Measurements from ENCODE around the gene CPB1. TPM values are rescaled to one million over a fixed set of nuclear protein-coding genes. Genes with fewer than 3 reads are reported as not detected.

Gene CPB1
- total RNA-seq, 5 donors from 2014 or later (not counting 1 experiment from before 2014, with no cell fraction given) = 7.4 to 9.2 (median 8.0) TPM; not detected in 2

GRCh38 chr3:148866261-148866660 lies 38.6 kb downstream of the CPB1 start:
- ChIA-PET POLR2A (no interaction called here), CTCF (interaction anchor here in 1 of 2 donors (0.5 kb wide), 1 partner anchor 76 kb away, joined by 8 read pairs; no protein-coding TSS in a partner anchor)
- H3K27me3 Mint-ChIP-seq = peaks cover 17 to 23% of the 10 kb centered on the region in 2 donors
- H3K9me3 Mint-ChIP-seq = no peaks in the 10 kb centered on the region
- H3K36me3 Mint-ChIP-seq = no peaks in the 10 kb centered on the region
- WGBS (ENCODE audit: insufficient coverage) = 100% methylated on average over 1 of the region's 4 CpGs
- Histone ChIP-seq H3K9me3 (no peaks in the 10 kb centered on the region), H3K27me3 (replicated peaks in 1 of 2; ENCODE audit: control insufficient read depth in 2 of 2, extremely low read depth in 1 of 2, insufficient read depth in 2 of 2, low read length in 1 of 2) (peaks cover 0 to 3% of the 10 kb centered on the region in 2 experiments), H3K4me1 (ENCODE audit: control insufficient read depth in 1 of 2, extremely low read depth in 1 of 2, insufficient read depth in 2 of 2, low read length in 2 of 2) (no peaks in the 10 kb centered on the region), H3K36me3 (ENCODE audit: control insufficient read depth in 2 of 2, extremely low read depth in 1 of 2, insufficient read depth in 1 of 2, low read length in 1 of 2) (no peaks in the 10 kb centered on the region), H3K4me3 (ENCODE audit: control insufficient read depth in 1 of 2, extremely low read depth in 1 of 2, low read length in 1 of 2) (no peak overlapping the region), H3K27ac (ENCODE audit: low read length) (no peak overlapping the region)
- DNase-seq (no peak), ATAC-seq (replicated peaks in 1 of 4) (no peak)
- H3K4me1 Mint-ChIP-seq = no peaks in the 10 kb centered on the region
- H3K4me3 Mint-ChIP-seq = no peak overlapping the region
- no peak overlapping the region for H3K27ac Mint-ChIP-seq

- H3K36me3 Mint-ChIP-seq = no peaks in the 10 kb centered on the region
- H3K4me3 Mint-ChIP-seq = no peak overlapping the region
Measured at GRCh38 chr3:148873270-148873927, 45.8 kb downstream of the CPB1 start.

GRCh38 chr3:148873977-148874376 lies 46.4 kb downstream of the CPB1 start:
- Histone ChIP-seq H3K27me3 (replicated peaks in 1 of 2; ENCODE audit: control insufficient read depth in 2 of 2, extremely low read depth in 1 of 2, insufficient read depth in 2 of 2, low read length in 1 of 2) (no peaks in the 10 kb centered on the region), H3K27ac (ENCODE audit: low read length) (no peak overlapping the region), H3K4me1 (ENCODE audit: control insufficient read depth in 1 of 2, extremely low read depth in 1 of 2, insufficient read depth in 2 of 2, low read length in 2 of 2) (no peaks in the 10 kb centered on the region), H3K36me3 (ENCODE audit: control insufficient read depth in 2 of 2, extremely low read depth in 1 of 2, insufficient read depth in 1 of 2, low read length in 1 of 2) (no peaks in the 10 kb centered on the region), H3K9me3 (no peaks in the 10 kb centered on the region), H3K4me3 (ENCODE audit: control insufficient read depth in 1 of 2, extremely low read depth in 1 of 2, low read length in 1 of 2) (no peak overlapping the region)
- Mint-ChIP-seq H3K9me3 (no peaks in the 10 kb centered on the region), H3K36me3 (no peaks in the 10 kb centered on the region), H3K27ac (no peak overlapping the region), H3K4me1 (no peaks in the 10 kb centered on the region), H3K4me3 (no peak overlapping the region), H3K27me3 (peaks cover 5 to 7% of the 10 kb centered on the region in 2 donors)
- ATAC-seq (replicated peaks in 1 of 4) = no peak
- ChIA-PET CTCF (interaction anchor here (0.5 to 1.2 kb wide), 2 partner anchors 13 to 16 kb away, joined by 3 read pairs; no protein-coding TSS in a partner anchor), POLR2A (no interaction called here)
- no CpG with 5 or more reads among the region's 1 CpG for WGBS (ENCODE audit: insufficient coverage)
- no peak for DNase-seq

More at GRCh38 chr3:148873270-148873927, 45.8 kb downstream of the CPB1 start:
- Mint-ChIP-seq H3K27ac (no peak overlapping the region), H3K4me1 (no peaks in the 10 kb centered on the region), H3K27me3 (peaks cover 5 to 7% of the 10 kb centered on the region in 2 donors), H3K9me3 (no peaks in the 10 kb centered on the region)
- H3K27ac ChIP-seq (ENCODE audit: low read length) = no peak overlapping the region
- ATAC-seq (replicated peaks in 1 of 4) (peak in 1 of 4 experiments; percentile 23), DNase-seq (no peak)
- H3K4me1 ChIP-seq (ENCODE audit: control insufficient read depth in 1 of 2, extremely low read depth in 1 of 2, insufficient read depth in 2 of 2, low read length in 2 of 2) = no peaks in the 10 kb centered on the region
- WGBS (ENCODE audit: insufficient coverage) = 85% methylated on average over 9 of the region's 9 CpGs
- no peaks in the 10 kb centered on the region for H3K27me3 ChIP-seq (replicated peaks in 1 of 2; ENCODE audit: control insufficient read depth in 2 of 2, extremely low read depth in 1 of 2, insufficient read depth in 2 of 2, low read length in 1 of 2)
- POLR2A ChIA-PET = no interaction called here
- no peaks in the 10 kb centered on the region for H3K36me3 ChIP-seq (ENCODE audit: control insufficient read depth in 2 of 2, extremely low read depth in 1 of 2, insufficient read depth in 1 of 2, low read length in 1 of 2)
- no peaks in the 10 kb centered on the region for H3K9me3 ChIP-seq
- CTCF ChIA-PET = interaction anchor here in 1 of 2 donors (1.2 kb wide), 1 partner anchor 12 kb away, joined by 3 read pairs; no protein-coding TSS in a partner anchor
- H3K4me3 ChIP-seq (ENCODE audit: control insufficient read depth in 1 of 2, extremely low read depth in 1 of 2, low read length in 1 of 2) = no peak overlapping the region

- CTCF ChIA-PET = no interaction called here
- H3K36me3 Mint-ChIP-seq = no peaks in the 10 kb centered on the region
- POLR2A ChIA-PET = no interaction called here
- H3K27ac ChIP-seq (ENCODE audit: low read length) = no peak overlapping the region
- no peak for ATAC-seq (replicated peaks in 1 of 4)
- no peaks in the 10 kb centered on the region for H3K27me3 ChIP-seq (replicated peaks in 1 of 2; ENCODE audit: control insufficient read depth in 2 of 2, extremely low read depth in 1 of 2, insufficient read depth in 2 of 2, low read length in 1 of 2)
- no peaks in the 10 kb centered on the region for H3K4me1 ChIP-seq (ENCODE audit: control insufficient read depth in 1 of 2, extremely low read depth in 1 of 2, insufficient read depth in 2 of 2, low read length in 2 of 2)
- no peak overlapping the region for H3K27ac Mint-ChIP-seq
- no peaks in the 10 kb centered on the region for H3K9me3 ChIP-seq
- H3K27me3 Mint-ChIP-seq = peaks cover 4 to 7% of the 10 kb centered on the region in 2 donors
- H3K4me3 Mint-ChIP-seq = no peak overlapping the region
- H3K36me3 ChIP-seq (ENCODE audit: control insufficient read depth in 2 of 2, extremely low read depth in 1 of 2, insufficient read depth in 1 of 2, low read length in 1 of 2) = no peaks in the 10 kb centered on the region
- DNase-seq = no peak
- H3K9me3 Mint-ChIP-seq = no peaks in the 10 kb centered on the region
- no peaks in the 10 kb centered on the region for H3K4me1 Mint-ChIP-seq
- no peak overlapping the region for H3K4me3 ChIP-seq (ENCODE audit: control insufficient read depth in 1 of 2, extremely low read depth in 1 of 2, low read length in 1 of 2)
Measured at GRCh38 chr3:148878095-148878494, 50.5 kb downstream of the CPB1 start.

GRCh38 chr3:148879256-148879655 lies 51.6 kb downstream of the CPB1 start:
- Mint-ChIP-seq H3K4me1 (no peaks in the 10 kb centered on the region), H3K36me3 (no peaks in the 10 kb centered on the region), H3K27me3 (peaks cover 4 to 7% of the 10 kb centered on the region in 2 donors), H3K27ac (no peak overlapping the region), H3K9me3 (no peaks in the 10 kb centered on the region), H3K4me3 (no peak overlapping the region)
- Histone ChIP-seq H3K9me3 (no peaks in the 10 kb centered on the region), H3K4me1 (ENCODE audit: control insufficient read depth in 1 of 2, extremely low read depth in 1 of 2, insufficient read depth in 2 of 2, low read length in 2 of 2) (no peaks in the 10 kb centered on the region), H3K27ac (ENCODE audit: low read length) (no peak overlapping the region), H3K27me3 (replicated peaks in 1 of 2; ENCODE audit: control insufficient read depth in 2 of 2, extremely low read depth in 1 of 2, insufficient read depth in 2 of 2, low read length in 1 of 2) (no peaks in the 10 kb centered on the region), H3K4me3 (ENCODE audit: control insufficient read depth in 1 of 2, extremely low read depth in 1 of 2, low read length in 1 of 2) (no peak overlapping the region), H3K36me3 (ENCODE audit: control insufficient read depth in 2 of 2, extremely low read depth in 1 of 2, insufficient read depth in 1 of 2, low read length in 1 of 2) (no peaks in the 10 kb centered on the region)
- CTCF ChIA-PET = interaction anchor here in 1 of 2 donors (0.6 kb wide), 1 partner anchor 64 kb away, joined by 4 read pairs; no protein-coding TSS in a partner anchor
- POLR2A ChIA-PET = no interaction called here
- ATAC-seq (replicated peaks in 1 of 4) (no peak), DNase-seq (no peak)

- H3K4me3 ChIP-seq (ENCODE audit: control insufficient read depth in 1 of 2, extremely low read depth in 1 of 2, low read length in 1 of 2) = no peak overlapping the region
- H3K4me1 ChIP-seq (ENCODE audit: control insufficient read depth in 1 of 2, extremely low read depth in 1 of 2, insufficient read depth in 2 of 2, low read length in 2 of 2) = no peaks in the 10 kb centered on the region
- ChIA-PET CTCF (interaction anchor here (0.6 to 1.9 kb wide), 2 partner anchors 19 to 1823 kb away, joined by 3 to 5 read pairs; partner anchors contain the start of gene ERICH6 (in 1 of the 2)), POLR2A (no interaction called here)
- ATAC-seq (replicated peaks in 1 of 4) = no peak
- no peaks in the 10 kb centered on the region for H3K36me3 ChIP-seq (ENCODE audit: control insufficient read depth in 2 of 2, extremely low read depth in 1 of 2, insufficient read depth in 1 of 2, low read length in 1 of 2)
- Mint-ChIP-seq H3K9me3 (no peaks in the 10 kb centered on the region), H3K36me3 (no peaks in the 10 kb centered on the region), H3K4me1 (no peaks in the 10 kb centered on the region), H3K4me3 (no peak overlapping the region), H3K27ac (no peak overlapping the region), H3K27me3 (peaks cover 4 to 9% of the 10 kb centered on the region in 2 donors)
- H3K9me3 ChIP-seq = no peaks in the 10 kb centered on the region
- DNase-seq = no peak
- no peaks in the 10 kb centered on the region for H3K27me3 ChIP-seq (replicated peaks in 1 of 2; ENCODE audit: control insufficient read depth in 2 of 2, extremely low read depth in 1 of 2, insufficient read depth in 2 of 2, low read length in 1 of 2)
- H3K27ac ChIP-seq (ENCODE audit: low read length) = no peak overlapping the region
Measured at GRCh38 chr3:148880681-148881080, 53.1 kb downstream of the CPB1 start.
